ENCODE measurements around the gene ACER3. TPM values are rescaled to one million over a fixed set of nuclear protein-coding genes. Genes with fewer than 3 reads are reported as not detected.

ACER3 gene
- total RNA-seq, 1 donor from 2014 or later: 25.7 TPM

DNA sequence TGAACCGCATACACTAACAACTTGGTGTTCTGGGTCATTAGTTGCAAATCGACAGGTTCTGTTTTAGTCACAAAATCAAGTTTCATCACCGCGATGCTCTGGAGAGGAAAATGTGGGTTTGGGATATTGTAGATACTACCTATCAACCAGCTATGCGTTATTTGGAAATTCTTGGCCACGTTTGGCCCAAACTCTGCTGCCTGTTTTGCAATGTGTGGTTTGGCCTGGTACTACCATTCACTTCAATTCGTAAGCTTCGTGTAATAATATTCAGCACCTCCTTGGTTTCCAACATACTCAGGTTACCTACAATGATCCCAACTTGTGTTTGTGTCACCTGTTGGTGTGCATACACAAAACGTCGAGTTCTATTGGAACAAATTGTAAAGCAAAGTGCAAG, 16.2 kb upstream of the ACER3 start:
- H3K27me3 Mint-ChIP-seq (ENCODE audit: unreplicated experiment): no peaks in the 10 kb centered on the region
- no peak overlapping the region for H3K27ac Mint-ChIP-seq (ENCODE audit: unreplicated experiment)
- H3K4me1 Mint-ChIP-seq (ENCODE audit: low read depth, unreplicated experiment): no peaks in the 10 kb centered on the region
- H3K4me3 Mint-ChIP-seq (ENCODE audit: unreplicated experiment): no peak overlapping the region
- TF ChIP-seq, protein P1, sequence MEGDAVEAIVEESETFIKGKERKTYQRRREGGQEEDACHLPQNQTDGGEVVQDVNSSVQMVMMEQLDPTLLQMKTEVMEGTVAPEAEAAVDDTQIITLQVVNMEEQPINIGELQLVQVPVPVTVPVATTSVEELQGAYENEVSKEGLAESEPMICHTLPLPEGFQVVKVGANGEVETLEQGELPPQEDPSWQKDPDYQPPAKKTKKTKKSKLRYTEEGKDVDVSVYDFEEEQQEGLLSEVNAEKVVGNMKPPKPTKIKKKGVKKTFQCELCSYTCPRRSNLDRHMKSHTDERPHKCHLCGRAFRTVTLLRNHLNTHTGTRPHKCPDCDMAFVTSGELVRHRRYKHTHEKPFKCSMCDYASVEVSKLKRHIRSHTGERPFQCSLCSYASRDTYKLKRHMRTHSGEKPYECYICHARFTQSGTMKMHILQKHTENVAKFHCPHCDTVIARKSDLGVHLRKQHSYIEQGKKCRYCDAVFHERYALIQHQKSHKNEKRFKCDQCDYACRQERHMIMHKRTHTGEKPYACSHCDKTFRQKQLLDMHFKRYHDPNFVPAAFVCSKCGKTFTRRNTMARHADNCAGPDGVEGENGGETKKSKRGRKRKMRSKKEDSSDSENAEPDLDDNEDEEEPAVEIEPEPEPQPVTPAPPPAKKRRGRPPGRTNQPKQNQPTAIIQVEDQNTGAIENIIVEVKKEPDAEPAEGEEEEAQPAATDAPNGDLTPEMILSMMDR (IDR thresholded peaks at IDR 0.05; ENCODE audit: partially characterized antibody, unreplicated experiment): no peak
- H3K36me3 Mint-ChIP-seq (ENCODE audit: unreplicated experiment): no peaks in the 10 kb centered on the region
- H3K9me3 Mint-ChIP-seq (ENCODE audit: unreplicated experiment): peaks cover 4% of the 10 kb centered on the region
- no peak for DNase-seq

DNA sequence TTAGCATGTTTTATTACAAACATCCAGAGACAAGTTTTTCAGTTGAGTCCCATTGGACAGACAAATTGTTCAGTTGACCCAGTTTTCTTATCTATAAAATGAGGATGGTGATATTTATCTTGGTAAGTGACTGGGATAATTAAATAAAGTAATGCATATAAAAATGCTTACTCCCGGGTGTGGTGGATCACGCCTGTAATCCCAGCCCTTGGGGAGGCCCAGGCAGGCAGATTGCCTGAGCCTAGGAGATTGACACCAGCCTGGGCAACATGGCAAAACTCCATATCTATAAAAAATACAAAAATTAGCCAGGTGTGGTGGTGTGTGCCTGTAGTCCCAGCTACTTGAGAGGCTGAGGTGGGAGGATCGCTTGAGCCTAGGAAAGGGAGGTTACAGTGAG, 15.6 kb upstream of the ACER3 start:
- Mint-ChIP-seq H3K27ac (ENCODE audit: unreplicated experiment) (no peak overlapping the region), H3K27me3 (ENCODE audit: unreplicated experiment) (no peaks in the 10 kb centered on the region), H3K4me3 (ENCODE audit: unreplicated experiment) (no peak overlapping the region), H3K36me3 (ENCODE audit: unreplicated experiment) (no peaks in the 10 kb centered on the region), H3K4me1 (ENCODE audit: low read depth, unreplicated experiment) (no peaks in the 10 kb centered on the region), H3K9me3 (ENCODE audit: unreplicated experiment) (peaks cover 4% of the 10 kb centered on the region)
- DNase-seq: no peak
- TF ChIP-seq, protein P1 (IDR thresholded peaks at IDR 0.05; ENCODE audit: partially characterized antibody, unreplicated experiment): no peak

DNA sequence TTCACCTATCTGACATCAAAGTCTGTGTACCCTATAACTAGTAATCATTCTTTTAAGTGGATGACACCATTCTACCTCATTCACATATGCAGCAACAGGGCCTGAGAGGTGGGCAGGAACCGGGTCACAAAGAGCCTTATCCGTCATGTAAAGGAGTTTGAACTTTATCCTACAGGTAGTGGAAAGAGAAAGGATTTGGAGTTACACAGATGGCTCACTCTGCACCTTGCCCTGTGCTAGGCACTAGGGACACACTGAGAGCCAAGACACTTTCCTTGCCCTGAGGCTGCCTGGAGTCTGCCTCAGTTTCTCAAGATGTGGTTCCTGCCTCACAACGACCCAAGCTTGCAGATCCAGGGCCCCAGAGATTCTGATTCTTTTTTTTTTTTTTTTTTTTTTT, 14.3 kb upstream of the ACER3 start:
- Mint-ChIP-seq H3K27me3 (ENCODE audit: unreplicated experiment) (no peaks in the 10 kb centered on the region), H3K4me3 (ENCODE audit: unreplicated experiment) (no peak overlapping the region), H3K36me3 (ENCODE audit: unreplicated experiment) (no peaks in the 10 kb centered on the region), H3K9me3 (ENCODE audit: unreplicated experiment) (peaks cover 4% of the 10 kb centered on the region), H3K4me1 (ENCODE audit: low read depth, unreplicated experiment) (no peaks in the 10 kb centered on the region), H3K27ac (ENCODE audit: unreplicated experiment) (no peak overlapping the region)
- TF ChIP-seq, protein P1 (IDR thresholded peaks at IDR 0.05; ENCODE audit: partially characterized antibody, unreplicated experiment): no peak
- DNase-seq: no peak

DNA sequence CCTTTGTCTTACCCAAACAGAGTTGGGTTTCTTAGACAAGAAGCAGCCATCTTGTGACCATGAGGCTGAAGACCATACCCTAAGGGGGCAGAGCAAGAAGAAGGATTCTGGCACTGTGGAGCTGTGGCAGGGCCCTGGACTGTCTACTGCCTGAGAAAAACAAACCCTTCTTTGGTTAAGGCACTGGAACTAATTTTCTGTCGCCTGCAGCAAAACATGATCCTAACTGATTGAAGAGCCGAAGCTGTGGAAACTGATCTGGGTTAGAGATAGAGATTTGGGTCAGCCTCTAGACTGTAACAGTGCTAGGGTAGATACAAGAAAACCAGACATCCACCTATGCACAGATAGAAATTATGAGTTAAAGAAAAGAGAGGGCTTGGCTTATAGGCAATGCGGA, 11.3 kb upstream of the ACER3 start:
- TF ChIP-seq, protein P1 (IDR thresholded peaks at IDR 0.05; ENCODE audit: partially characterized antibody, unreplicated experiment): no peak
- Mint-ChIP-seq H3K27me3 (ENCODE audit: unreplicated experiment) (no peaks in the 10 kb centered on the region), H3K9me3 (ENCODE audit: unreplicated experiment) (peaks cover 4% of the 10 kb centered on the region), H3K36me3 (ENCODE audit: unreplicated experiment) (no peaks in the 10 kb centered on the region), H3K27ac (ENCODE audit: unreplicated experiment) (no peak overlapping the region), H3K4me3 (ENCODE audit: unreplicated experiment) (no peak overlapping the region), H3K4me1 (ENCODE audit: low read depth, unreplicated experiment) (no peaks in the 10 kb centered on the region)
- DNase-seq: no peak

DNA sequence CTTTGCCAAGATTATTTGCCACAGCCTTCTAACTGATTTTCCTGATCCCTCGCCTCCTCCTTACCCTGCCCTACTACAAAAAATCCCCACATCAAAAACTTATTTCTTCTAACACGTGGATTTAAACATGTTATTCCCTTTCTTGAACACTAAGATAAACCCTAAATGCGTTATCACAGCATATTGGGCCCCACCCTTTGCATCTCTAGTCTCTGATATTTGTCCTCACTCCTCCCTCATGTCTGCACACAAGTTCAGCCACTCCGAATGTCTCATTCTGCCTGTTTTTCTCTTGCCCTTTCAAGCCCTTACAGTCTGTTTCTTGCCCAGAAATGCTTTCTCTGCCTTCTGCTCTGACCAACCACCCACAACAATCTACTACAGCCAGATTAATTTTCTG, 10.6 kb upstream of the ACER3 start:
- peaks cover 4% of the 10 kb centered on the region for H3K9me3 Mint-ChIP-seq (ENCODE audit: unreplicated experiment)
- DNase-seq: no peak
- H3K4me1 Mint-ChIP-seq (ENCODE audit: low read depth, unreplicated experiment): no peaks in the 10 kb centered on the region
- no peaks in the 10 kb centered on the region for H3K27me3 Mint-ChIP-seq (ENCODE audit: unreplicated experiment)
- H3K36me3 Mint-ChIP-seq (ENCODE audit: unreplicated experiment): no peaks in the 10 kb centered on the region
- TF ChIP-seq, protein P1 (IDR thresholded peaks at IDR 0.05; ENCODE audit: partially characterized antibody, unreplicated experiment): no peak
- H3K4me3 Mint-ChIP-seq (ENCODE audit: unreplicated experiment): no peak overlapping the region
- no peak overlapping the region for H3K27ac Mint-ChIP-seq (ENCODE audit: unreplicated experiment)

All from glutamatergic neuron (in vitro differentiated cells).